GM18517 (cell line): ENCODE measurements around the gene AGPS.
"Not testable (repeated sequence)": the region's sequence is repeated elsewhere in the genome, so short reads cannot be mapped to it uniquely, and the experiment has no call there.

Experiments used
- ATAC-seq: cut with Tn5 transposase; IDR thresholded peaks from one replicate; pipeline ENCODE4 v1.9.1; 2021; ENCODE audit warnings: mild to moderate bottlenecking, moderate library complexity; ENCODE audit not compliant: unreplicated experiment

Gene AGPS

DNA sequence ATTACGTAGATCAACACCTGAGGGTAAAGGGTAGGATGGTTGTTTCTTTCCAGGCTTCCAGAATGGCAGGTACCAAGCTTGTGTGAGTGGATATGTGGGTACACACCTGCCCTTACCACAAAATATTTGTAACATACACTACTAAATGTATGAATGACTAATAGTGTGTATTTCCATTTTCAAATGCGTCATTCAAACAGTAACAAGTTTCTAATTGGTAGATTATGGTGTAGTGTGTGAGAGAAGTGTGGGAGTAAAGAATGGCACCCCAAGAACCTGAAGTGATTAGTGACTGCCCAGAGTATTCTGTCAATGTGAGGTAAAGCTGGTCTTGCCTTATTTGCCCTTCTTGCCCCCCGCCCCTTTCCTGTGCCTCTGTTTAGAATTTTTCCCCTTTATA is 21.1 kb downstream of the AGPS start:
- ATAC-seq, result no peak

DNA sequence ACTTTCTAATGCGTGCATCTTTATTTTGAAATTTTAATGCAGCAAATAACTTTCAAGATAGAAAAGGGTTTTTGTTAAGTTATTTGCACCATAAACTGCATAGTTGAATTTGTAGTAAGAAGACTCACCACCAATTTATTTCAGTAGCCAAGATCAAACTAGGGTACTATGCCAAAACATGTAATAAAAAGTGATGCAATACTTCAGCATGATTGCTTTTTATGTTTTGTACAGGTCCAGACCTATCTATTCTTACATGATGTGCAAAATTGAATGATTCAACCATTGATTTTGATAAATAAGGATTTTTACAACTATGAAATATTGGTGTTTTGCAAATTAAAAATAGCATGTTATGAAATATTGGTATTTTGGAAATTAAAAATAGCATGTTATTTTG is 26.7 kb downstream of the AGPS start:
- no peak for ATAC-seq

DNA sequence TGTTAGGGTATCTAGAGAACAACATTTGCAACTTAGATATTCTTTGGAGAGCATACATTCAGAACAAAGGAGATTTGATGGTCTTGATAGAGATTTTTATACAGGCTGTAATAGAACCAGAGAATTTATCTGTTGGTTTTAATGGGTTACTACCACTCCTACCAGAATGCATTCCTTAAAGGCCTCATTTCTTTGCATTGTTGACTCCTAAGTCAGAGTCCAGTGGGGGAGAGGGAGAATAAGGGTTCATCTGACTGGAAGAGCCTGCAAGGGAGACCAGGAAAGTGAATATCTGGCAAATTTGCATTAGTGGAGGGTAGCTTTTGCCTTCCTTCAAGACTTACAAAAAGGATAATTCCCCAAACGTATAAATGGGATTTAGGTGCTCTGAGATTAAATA is 29.7 kb downstream of the AGPS start:
- ATAC-seq, result no peak

DNA sequence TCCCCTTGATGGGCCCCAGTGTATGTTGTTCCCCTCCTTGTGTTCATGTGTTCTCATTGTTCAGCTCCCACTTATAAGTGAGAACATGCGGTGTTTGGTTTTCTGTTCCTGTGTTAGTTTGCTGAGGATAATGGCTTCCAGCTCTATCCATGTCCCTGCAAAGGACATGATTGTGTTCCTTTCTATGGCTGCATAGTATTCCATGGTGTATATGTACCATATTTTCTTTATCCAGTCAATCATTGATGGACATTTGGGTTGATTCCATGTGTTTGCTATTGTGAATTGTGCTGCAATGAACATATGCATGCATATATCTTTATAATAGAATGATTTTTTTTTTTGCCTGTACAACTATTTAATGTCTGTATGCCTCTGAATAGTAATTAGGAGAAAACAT is 31.5 kb downstream of the AGPS start:
- ATAC-seq, result not testable (repeated sequence)

DNA sequence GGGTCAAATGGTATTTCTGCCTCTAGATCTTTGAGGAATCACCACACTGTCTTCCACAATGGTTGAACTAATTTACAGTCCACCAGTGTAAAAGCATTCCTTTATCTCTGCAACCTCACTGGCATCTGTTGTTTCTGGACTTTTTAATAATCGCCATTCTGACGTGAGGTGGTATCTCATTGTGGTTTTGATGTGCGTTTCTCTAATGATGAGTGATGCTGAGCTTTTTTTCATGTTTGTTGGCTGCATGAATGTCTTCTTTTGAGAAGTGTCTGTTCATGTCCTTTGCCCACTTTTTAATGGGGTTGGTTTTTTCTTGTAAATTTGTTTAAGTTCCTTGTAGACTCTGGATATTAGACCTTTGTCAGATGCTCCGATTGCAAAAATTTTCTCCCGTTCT is 32.0 kb downstream of the AGPS start:
- ATAC-seq, result not testable (repeated sequence)

DNA sequence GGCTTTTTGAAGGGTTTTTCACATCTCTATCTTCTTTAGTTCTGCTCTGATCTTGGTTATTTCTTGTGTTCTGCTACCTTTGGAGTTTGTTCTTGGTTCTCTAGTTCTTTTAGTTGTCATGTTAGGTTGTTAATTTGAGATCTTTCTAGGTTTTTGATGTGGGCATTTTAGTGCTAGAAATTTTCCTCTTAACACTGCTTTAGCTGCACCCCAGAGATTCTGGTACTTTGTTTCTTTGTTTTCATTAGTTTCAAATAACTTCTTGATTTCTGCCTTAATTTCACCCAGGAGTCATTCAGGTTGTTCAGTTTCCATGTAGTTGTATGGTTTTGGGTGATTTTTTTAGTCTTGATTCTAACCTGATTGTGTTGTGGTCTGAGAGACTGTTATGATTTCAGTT is 34.7 kb downstream of the AGPS start:
- ATAC-seq, result no peak

GRCh38 chr2:177427936-177428335 is 35.4 kb downstream of the AGPS start:
- not testable (repeated sequence) for ATAC-seq

- ATAC-seq, result no peak
Measured at GRCh38 chr2:177429688-177430325, 37.2 kb downstream of the AGPS start.

DNA sequence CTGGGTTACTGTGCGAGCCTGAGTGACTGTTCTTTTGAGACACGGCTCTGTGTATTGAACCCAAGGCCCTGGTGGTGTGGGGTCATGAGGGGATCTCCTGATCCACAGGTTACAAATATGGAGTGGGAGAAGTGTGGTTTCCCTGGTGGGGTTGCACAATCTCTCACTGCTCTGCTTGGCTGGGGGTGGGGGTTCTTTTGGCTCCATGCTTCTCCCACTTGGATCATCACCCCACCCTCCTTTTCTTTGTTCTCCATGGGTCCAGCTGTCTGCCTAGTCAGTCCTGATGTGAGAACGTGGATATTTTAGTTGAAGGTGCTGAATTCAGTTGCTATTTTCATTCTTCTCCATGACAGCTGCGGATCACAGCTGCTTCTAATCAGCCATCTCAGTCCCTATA is 37.8 kb downstream of the AGPS start:
- ATAC-seq, result no peak

DNA sequence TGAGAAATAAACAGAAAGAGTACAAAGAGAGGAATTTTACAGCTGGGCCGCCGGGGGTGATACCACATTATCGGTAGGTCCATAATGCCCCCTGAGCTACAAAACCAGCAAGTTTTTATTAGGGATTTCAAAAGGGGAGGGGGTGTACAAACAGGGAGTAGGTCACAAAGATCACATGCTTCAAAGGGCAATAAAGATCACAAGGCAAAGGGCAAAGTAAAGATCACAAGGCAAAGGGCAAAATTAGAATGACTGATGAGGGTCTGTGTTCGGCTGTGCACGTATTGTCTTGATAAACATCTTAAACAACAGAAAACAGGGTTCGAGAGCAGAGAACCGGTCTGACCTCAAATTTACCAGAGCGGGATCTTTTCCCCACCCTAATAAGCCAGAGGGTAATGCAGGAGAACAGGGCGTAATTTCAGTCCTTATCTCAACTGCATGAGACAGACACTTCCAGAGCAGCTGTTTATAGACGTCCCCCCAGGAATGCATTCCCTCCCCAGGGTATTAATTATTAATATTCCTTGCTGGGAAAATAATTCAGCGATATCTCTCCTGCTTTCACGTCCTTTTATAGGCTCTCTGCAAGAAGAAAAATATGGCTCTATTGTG is 38.6 kb downstream of the AGPS start:
- not testable (repeated sequence) for ATAC-seq

GRCh38 chr2:177432703-177433102 is 40.1 kb downstream of the AGPS start:
- ATAC-seq, result no peak

GRCh38 chr2:177433402-177433801 is 40.8 kb downstream of the AGPS start:
- ATAC-seq, result no peak

GRCh38 chr2:177434475-177434874 is 41.9 kb downstream of the AGPS start:
- no peak for ATAC-seq

GRCh38 chr2:177445200-177445599 is 52.6 kb downstream of the AGPS start:
- ATAC-seq, result no peak

GRCh38 chr2:177448031-177448430 is 55.5 kb downstream of the AGPS start:
- ATAC-seq, result no peak

DNA sequence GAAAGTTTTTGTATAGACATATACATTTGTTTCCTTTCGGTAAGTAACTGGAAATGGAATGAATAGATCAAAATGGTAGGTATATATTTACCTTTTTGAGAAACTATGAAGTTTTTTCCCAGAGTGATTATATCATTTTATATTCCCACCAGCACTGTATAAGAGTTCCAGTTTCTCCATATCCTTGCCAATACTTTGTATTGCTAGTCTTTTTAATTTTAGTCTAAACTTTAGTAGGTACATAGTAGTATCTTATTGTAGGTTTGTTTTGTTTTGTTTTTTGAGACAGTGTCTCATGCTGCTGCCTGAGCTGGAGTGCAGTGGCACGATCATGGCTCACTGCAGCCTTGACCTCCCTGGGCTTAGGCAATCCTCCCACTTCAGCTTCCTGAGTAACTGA is 56.6 kb downstream of the AGPS start:
- ATAC-seq, result no peak

DNA sequence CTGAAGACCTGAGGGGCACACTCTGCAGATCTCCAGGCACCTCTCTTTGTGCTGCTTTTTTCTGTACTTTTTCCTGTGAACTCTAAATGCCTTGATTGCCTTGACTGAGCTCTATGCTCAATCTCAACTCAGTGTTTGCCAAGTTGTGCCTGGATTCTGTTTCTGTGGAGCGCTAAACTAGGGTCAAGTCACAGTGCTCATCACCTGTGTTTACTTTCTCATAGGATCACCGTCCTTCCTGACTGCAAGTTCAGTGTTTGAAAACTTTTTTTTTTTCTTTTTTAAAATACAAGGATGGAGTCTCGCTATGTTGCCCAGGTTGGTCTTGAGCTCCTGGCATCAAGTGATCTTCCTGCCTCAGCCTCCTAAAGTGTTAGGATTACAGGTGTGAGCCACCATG is 62.6 kb downstream of the AGPS start:
- no peak for ATAC-seq

- ATAC-seq, result not testable (repeated sequence)
Measured at GRCh38 chr2:177459756-177460155, 67.2 kb downstream of the AGPS start.

- no peak for ATAC-seq
Measured at GRCh38 chr2:177460973-177461585, 68.5 kb downstream of the AGPS start.

GRCh38 chr2:177464549-177464948 is 72.0 kb downstream of the AGPS start:
- no peak for ATAC-seq

- no peak for ATAC-seq
Measured at GRCh38 chr2:177465400-177466138, 73.0 kb downstream of the AGPS start.
